SU-DHL-6 (cell line): ENCODE data around the gene MUC6.

Source experiments
- CTCF ChIP-seq: fragments of 200-600 bp; sonication (generic); IDR thresholded peaks from one replicate; pipeline ENCODE4 v1.5.1; 2017; ENCODE audit warnings: antibody characterized with exemption, mild to moderate bottlenecking, low read length, moderate library complexity; ENCODE audit not compliant: insufficient read depth, poor library complexity, severe bottlenecking
- EZH2phosphoT487 ChIP-seq: fragments of 200-600 bp; sonication (generic), shearing (Covaris generic); conservative IDR thresholded peaks from 2 replicates; pipeline ENCODE4 v1.6.1; 2018; ENCODE audit warnings: mild to moderate bottlenecking, antibody characterized with exemption, low read length, moderate library complexity, mixed read lengths

- TF ChIP-seq CTCF (no peak), EZH2phosphoT487 (no peak)
These were observed 33.2 kb upstream of the MUC6 start for GRCh38 chr11:1069740-1070139.
